Liver (tissue), 9 donors: ENCODE results near the gene TFDP1. TPM values are rescaled to one million over a fixed set of nuclear protein-coding genes. Genes with fewer than 3 reads are reported as not detected.
A peak's percentile ranks its signal among the peaks of the same experiment; 100 is the strongest.

Experiments
- DNase-seq: peaks from one replicate; pipeline ENCODE4 v3.0.0-alpha.2; 2017; ENCODE audit warnings: low spot score
- H3K27ac ChIP-seq, 2 donors: one replicate each; pipeline ENCODE4 v1.7.0; 2013; ENCODE audit warnings: inconsistent platforms in 2 of 2, low read length in 2 of 2, control low read depth in 1 of 2, low read depth in 1 of 2, mild to moderate bottlenecking in 1 of 2
- H3K27me3 ChIP-seq, 4 donors: one replicate each; pipeline versions ENCODE4 v1.6.1 to v1.7.0; 2013; ENCODE audit warnings: low read length in 3 of 4, inconsistent platforms in 1 of 4, mild to moderate bottlenecking in 1 of 4, moderate library complexity in 1 of 4; ENCODE audit not compliant: control insufficient read depth in 4 of 4, insufficient read depth in 4 of 4
- H3K36me3 ChIP-seq, 4 donors: one replicate each; pipeline versions ENCODE4 v1.6.1 to v1.7.0; 2013; ENCODE audit warnings: low read length in 3 of 4, mild to moderate bottlenecking in 3 of 4, low read depth in 1 of 4, moderate library complexity in 1 of 4; ENCODE audit not compliant: control insufficient read depth in 4 of 4, insufficient read depth in 3 of 4
- H3K4me1 ChIP-seq, 4 donors: one replicate each; pipeline versions ENCODE4 v1.6.1 to v1.7.0; 2013; ENCODE audit warnings: low read length in 3 of 4, mild to moderate bottlenecking in 3 of 4, moderate library complexity in 1 of 4; ENCODE audit not compliant: control insufficient read depth in 4 of 4, insufficient read depth in 4 of 4
- H3K4me3 ChIP-seq, 3 donors: one replicate each; pipeline versions ENCODE4 v1.6.1 to v1.7.0; 2013; ENCODE audit warnings: low read length in 3 of 3, control low read depth in 1 of 3, low read depth in 1 of 3, mild to moderate bottlenecking in 1 of 3
- H3K9ac ChIP-seq, 2 donors: one replicate each; pipeline ENCODE4 v1.7.0; 2013; ENCODE audit warnings: low read length in 2 of 2, mild to moderate bottlenecking in 2 of 2, moderate library complexity in 2 of 2, control low read depth in 1 of 2, low read depth in 1 of 2
- H3K9me3 ChIP-seq, 4 donors: one replicate each; pipeline versions ENCODE4 v1.6.1 to v1.7.0; 2013; ENCODE audit warnings: low read length in 3 of 4; ENCODE audit not compliant: control insufficient read depth in 4 of 4
- ATF3 ChIP-seq: IDR thresholded peaks from 2 replicates; pipeline ENCODE4 v1.6.1; 2016; ENCODE audit warnings: antibody characterized with exemption
- CTCF ChIP-seq: fragments of 150-350 bp; IDR thresholded peaks from 2 replicates; pipeline ENCODE4 v1.5.1; 2017; ENCODE audit warnings: improper control_type of control experiment, low read depth, low read length; ENCODE audit not compliant: missing input control
- FOXA1 ChIP-seq: IDR thresholded peaks from 2 replicates; pipeline ENCODE4 v1.6.1; 2016; ENCODE audit warnings: antibody characterized with exemption
- FOXA2 ChIP-seq: IDR thresholded peaks from 2 replicates; pipeline ENCODE4 v1.6.1; 2016; ENCODE audit warnings: antibody characterized with exemption
- GABPA ChIP-seq, 2 donors: IDR thresholded peaks in 1 of 2; conservative IDR thresholded peaks in 1 of 2; 2 replicates each; pipeline ENCODE4 v1.6.1; 2016; ENCODE audit warnings: antibody characterized with exemption in 2 of 2, mild to moderate bottlenecking in 1 of 2, moderate library complexity in 1 of 2
- HNF4G ChIP-seq: IDR thresholded peaks from 2 replicates; pipeline ENCODE4 v1.6.1; 2016; ENCODE audit warnings: antibody characterized with exemption
- NR2F2 ChIP-seq: IDR thresholded peaks from 2 replicates; pipeline ENCODE4 v1.6.1; 2016; ENCODE audit warnings: antibody characterized with exemption
- RAD21 ChIP-seq, 2 donors: IDR thresholded peaks; 2 replicates each; pipeline ENCODE4 v1.6.1; 2016; ENCODE audit warnings: antibody characterized with exemption in 2 of 2, mild to moderate bottlenecking in 2 of 2
- RXRA ChIP-seq, 2 donors: IDR thresholded peaks; 2 replicates each; pipeline ENCODE4 v1.6.1; 2017 to 2018; ENCODE audit warnings: antibody characterized with exemption in 2 of 2, mild to moderate bottlenecking in 1 of 2
- SP1 ChIP-seq: IDR thresholded peaks from 2 replicates; pipeline ENCODE4 v1.6.1; 2018; ENCODE audit warnings: antibody characterized with exemption, mild to moderate bottlenecking
- TAF1 ChIP-seq: conservative IDR thresholded peaks from 2 replicates; pipeline ENCODE4 v1.6.1; 2016; ENCODE audit warnings: antibody characterized with exemption, mild to moderate bottlenecking
- YY1 ChIP-seq: IDR thresholded peaks from 2 replicates; pipeline ENCODE4 v1.6.1; 2016; ENCODE audit warnings: antibody characterized with exemption, mild to moderate bottlenecking
- ZBTB33 ChIP-seq: IDR thresholded peaks from 2 replicates; pipeline ENCODE4 v1.6.1; 2016; ENCODE audit warnings: antibody characterized with exemption
- WGBS: extraction: QIAGEN DNeasy Blood & Tissue Kit; methylation state at CpG from one replicate; pipeline ENCODE4 v1.1.7; 2013; 5-methylcytosine and 5-hydroxymethylcytosine counted together
- polyA plus RNA-seq, 2 donors: library from polyadenylated mRNA; stranded (reverse) in 1 of 2; unstranded in 1 of 2; fragments of 200-250 nt in 1 of 2; fragments of >200 nt in 1 of 2; fragmentation: Nextera tagmentation in 1 of 2; extraction: Ambion mirVana in 1 of 2; gene quantifications; one replicate each; pipeline versions ENCODE4 v1.2.1 to v1.2.3, GENCODE V29; 2013 to 2015
- total RNA-seq, 2 donors: library from RNA; depleted of rRNA; stranded (reverse); fragments of >200 nt; gene quantifications; one replicate each; pipeline ENCODE4 v1.2.3, GENCODE V29; 2014
- donor health status: healthy.
- donor health status: healthy.
- donor health status: healthy.
- donor health status: healthy.
- donor health status: healthy.

TFDP1 gene
- total and polyA plus RNA-seq, 4 donors, result 9.9 to 140 (median 17.8) TPM

- TF ChIP-seq CTCF (no peak), GABPA (IDR thresholded peaks at IDR 0.05 in 1 of 2, conservative IDR thresholded peaks at IDR 0.05 in 1 of 2) (no peak), ATF3 (no peak), HNF4G (no peak), TAF1 (no peak), ZBTB33 (no peak), FOXA2 (no peak), RAD21 (IDR thresholded peaks at IDR 0.05) (no peak), FOXA1 (no peak)
Measured at GRCh38 chr13:113548778-113549621, 35.6 kb upstream of the TFDP1 start (continued).

- DNase-seq, result peak; percentile 26
- no peaks in the 10 kb centered on the region for H3K27me3 ChIP-seq
- WGBS, result 91% methylated on average over 9 of the region's 9 CpGs
- no peaks in the 10 kb centered on the region for H3K9me3 ChIP-seq
- no peak overlapping the region for H3K4me3 ChIP-seq
- no peak overlapping the region for H3K27ac ChIP-seq
- H3K36me3 ChIP-seq, result peaks cover 0 to 8% (median 3%) of the 10 kb centered on the region in 4 donors
- TF ChIP-seq RXRA (IDR thresholded peaks at IDR 0.05) (no peak), ZBTB33 (no peak), YY1 (no peak), NR2F2 (no peak), SP1 (no peak)
- peaks cover 0 to 4% (median 1%) of the 10 kb centered on the region in 4 donors for H3K4me1 ChIP-seq
- H3K9ac ChIP-seq, result no peak overlapping the region
Measured at GRCh38 chr13:113550453-113550852, 34.1 kb upstream of the TFDP1 start.
